Urinary bladder (tissue), 4 donors: ENCODE results near the gene CCNJL. TPM values are rescaled to one million over a fixed set of nuclear protein-coding genes. Genes with fewer than 3 reads are reported as not detected.

Source experiments
- DNase-seq: peaks from one replicate; pipeline ENCODE4 v3.0.0-alpha.2; 2015; ENCODE audit errors: extremely low spot score
- H3K27ac ChIP-seq: one replicate; pipeline ENCODE4 v1.5.1; 2013; ENCODE audit warnings: low read depth, mild to moderate bottlenecking, moderate library complexity
- H3K36me3 ChIP-seq: one replicate; pipeline ENCODE4 v1.6.1; 2013; ENCODE audit warnings: mild to moderate bottlenecking, moderate library complexity; ENCODE audit not compliant: insufficient read depth
- H3K4me1 ChIP-seq: one replicate; pipeline ENCODE4 v1.6.1; 2013; ENCODE audit warnings: mild to moderate bottlenecking, moderate library complexity; ENCODE audit not compliant: insufficient read depth
- H3K4me3 ChIP-seq: one replicate; pipeline ENCODE4 v1.5.1; 2013; ENCODE audit warnings: low read depth, low read length
- WGBS: extraction: QIAGEN DNeasy Blood & Tissue Kit; methylation state at CpG from one replicate; pipeline ENCODE4 v1.1.7; 2013; 5-methylcytosine and 5-hydroxymethylcytosine counted together
- polyA plus RNA-seq: library from polyadenylated mRNA; stranded (reverse); fragments of 200-250 nt; gene quantifications from one replicate; pipeline ENCODE4 v1.2.3, GENCODE V29; 2013
- total RNA-seq: library from RNA; depleted of rRNA; stranded (reverse); fragments of >200 nt; gene quantifications from one replicate; pipeline ENCODE4 v1.2.3, GENCODE V29; 2014
- donor health status: healthy with polysubstance abuse.
- donor health status: healthy.

CCNJL gene
- total and polyA plus RNA-seq, 2 donors = 2.0 to 4.7 TPM

- no peaks in the 10 kb centered on the region for H3K36me3 ChIP-seq
- H3K4me3 ChIP-seq = no peak overlapping the region
- H3K4me1 ChIP-seq = no peaks in the 10 kb centered on the region
- 77% methylated on average over 13 of the region's 13 CpGs for WGBS
- no peak overlapping the region for H3K27ac ChIP-seq
- DNase-seq = no peak
These were observed 18.3 kb downstream of the CCNJL start for GRCh38 chr5:160293901-160294561.

DNA sequence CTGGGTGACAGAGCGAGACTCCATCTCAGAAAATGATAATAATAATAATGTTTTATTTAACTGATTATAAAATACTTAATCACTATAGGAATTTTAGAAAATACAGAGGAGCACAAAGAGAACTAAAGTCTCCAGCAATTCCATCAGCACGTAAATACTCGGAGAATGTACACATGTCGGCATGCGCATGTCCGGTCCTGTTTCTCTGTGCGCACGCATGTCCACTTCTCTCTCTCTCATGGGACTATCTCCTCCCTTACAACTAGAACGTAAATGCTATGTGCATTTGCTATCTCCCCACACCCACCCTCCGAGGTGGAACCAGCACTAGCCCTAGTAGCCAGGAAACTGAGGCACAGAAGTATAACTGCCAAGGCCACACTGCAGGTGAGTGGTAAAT lies 19.0 kb downstream of the CCNJL start:
- Histone ChIP-seq H3K4me3 (no peak overlapping the region), H3K4me1 (no peaks in the 10 kb centered on the region), H3K36me3 (no peaks in the 10 kb centered on the region), H3K27ac (no peak overlapping the region)
- DNase-seq = no peak
- WGBS = 91% methylated on average over 10 of the region's 10 CpGs

DNA sequence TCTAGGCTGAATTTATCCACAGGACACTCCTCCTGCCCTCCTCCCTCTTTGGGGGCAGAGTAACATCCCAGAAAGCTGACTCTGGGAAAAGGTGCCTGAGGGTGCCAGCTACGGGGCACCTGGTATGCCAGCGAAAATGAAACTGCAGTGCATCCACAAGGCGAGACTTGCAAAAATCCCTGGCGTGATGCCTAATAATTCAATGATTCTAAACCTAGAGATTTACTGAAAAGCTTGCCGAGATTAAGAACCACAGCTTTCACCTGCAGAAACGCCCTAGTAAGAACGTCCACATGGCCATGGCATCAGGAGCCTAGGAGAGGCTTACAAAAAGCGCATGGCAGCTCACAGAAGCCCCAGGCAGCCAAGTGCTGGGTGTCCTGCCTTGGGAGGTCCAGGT lies 20.9 kb downstream of the CCNJL start:
- WGBS = 79% methylated on average over 8 of the region's 8 CpGs
- H3K4me1 ChIP-seq = no peaks in the 10 kb centered on the region
- H3K4me3 ChIP-seq = no peak overlapping the region
- H3K36me3 ChIP-seq = no peaks in the 10 kb centered on the region
- no peak overlapping the region for H3K27ac ChIP-seq
- no peak for DNase-seq

GRCh38 chr5:160290751-160291150 lies 21.6 kb downstream of the CCNJL start:
- WGBS = 92% methylated on average over 3 of the region's 3 CpGs
- Histone ChIP-seq H3K4me3 (no peak overlapping the region), H3K27ac (no peak overlapping the region), H3K4me1 (no peaks in the 10 kb centered on the region), H3K36me3 (no peaks in the 10 kb centered on the region)
- no peak for DNase-seq

DNA sequence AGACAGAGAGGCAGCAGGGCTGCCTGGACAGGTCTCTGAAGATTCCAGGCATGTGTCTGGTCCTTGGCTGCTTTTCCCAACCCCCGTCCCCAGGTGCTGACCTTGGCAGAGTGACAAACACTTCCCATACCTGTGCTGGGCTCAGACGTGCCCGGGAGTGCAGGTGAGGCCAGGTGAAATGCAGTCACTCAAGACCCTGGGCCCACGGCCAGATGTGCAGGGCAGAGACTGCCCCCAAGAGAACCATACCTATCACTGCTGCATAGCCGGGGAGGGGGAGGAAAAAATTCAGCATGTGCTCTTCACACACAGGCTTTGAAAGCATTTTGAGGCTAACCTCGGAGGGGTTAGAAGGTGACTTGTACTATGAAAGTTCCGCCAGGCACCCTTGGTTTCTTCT lies 22.6 kb downstream of the CCNJL start:
- Histone ChIP-seq H3K36me3 (no peaks in the 10 kb centered on the region), H3K4me1 (no peaks in the 10 kb centered on the region), H3K4me3 (no peak overlapping the region), H3K27ac (no peak overlapping the region)
- WGBS = 74% methylated on average over 7 of the region's 7 CpGs
- no peak for DNase-seq

DNA sequence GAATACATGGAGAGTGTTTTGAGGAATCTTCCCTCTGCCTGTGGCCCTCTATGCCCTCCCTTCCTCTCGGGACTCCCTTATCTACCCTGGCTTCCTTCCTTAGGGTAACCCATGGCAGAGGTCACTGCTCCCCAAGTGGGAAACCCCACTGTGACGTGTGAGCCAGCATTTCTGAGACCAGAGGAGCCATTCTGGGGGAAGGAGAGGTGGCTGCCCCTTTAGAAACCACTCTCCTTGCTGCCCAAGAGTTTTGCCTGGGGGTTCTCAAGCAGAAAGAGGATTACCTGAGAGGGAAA lies 23.1 kb downstream of the CCNJL start:
- Histone ChIP-seq H3K36me3 (no peaks in the 10 kb centered on the region), H3K4me1 (no peaks in the 10 kb centered on the region), H3K27ac (no peak overlapping the region), H3K4me3 (no peak overlapping the region)
- 68% methylated on average over 2 of the region's 2 CpGs for WGBS
- no peak for DNase-seq

DNA sequence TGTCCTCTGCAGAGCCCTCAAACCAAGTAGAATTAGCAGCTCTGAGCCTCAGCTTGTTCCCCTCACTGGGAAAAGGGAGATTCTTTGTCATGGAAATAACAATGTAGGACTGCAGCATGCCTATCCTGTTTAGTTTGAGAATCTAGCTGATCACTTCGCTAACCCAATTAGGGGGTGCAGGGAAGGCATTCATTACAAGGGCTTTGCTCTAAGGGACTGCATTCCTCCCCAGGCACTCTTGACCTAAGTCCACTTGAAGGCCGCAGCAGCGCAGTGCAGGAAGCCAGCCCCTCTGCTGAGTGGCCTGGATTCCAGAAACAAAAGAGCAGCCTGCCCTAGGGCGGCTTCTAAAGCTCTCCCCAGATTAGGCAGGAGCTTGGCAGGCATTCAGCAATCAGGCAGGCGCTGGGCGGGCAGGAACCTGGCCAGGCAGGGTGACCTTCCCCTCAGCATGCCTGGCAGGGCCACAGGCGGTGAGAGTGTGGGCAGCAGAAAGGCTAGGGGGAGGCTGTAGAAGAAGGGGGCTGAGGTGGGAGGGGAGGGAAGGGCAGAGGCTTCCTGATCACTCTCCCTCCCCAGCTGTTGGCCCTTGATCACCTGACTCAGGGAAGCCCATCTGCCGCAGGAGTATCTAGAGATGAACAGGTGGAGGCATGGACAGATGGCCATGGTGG lies 24.8 kb downstream of the CCNJL start:
- H3K36me3 ChIP-seq = no peaks in the 10 kb centered on the region
- WGBS = 21% methylated on average over 8 of the region's 8 CpGs
- H3K4me3 ChIP-seq = no peak overlapping the region
- no peak overlapping the region for H3K27ac ChIP-seq
- no peak for DNase-seq
- H3K4me1 ChIP-seq = no peaks in the 10 kb centered on the region

- Histone ChIP-seq H3K4me1 (no peaks in the 10 kb centered on the region), H3K4me3 (no peak overlapping the region), H3K27ac (no peak overlapping the region), H3K36me3 (no peaks in the 10 kb centered on the region)
- DNase-seq = no peak
- 91% methylated on average over 6 of the region's 6 CpGs for WGBS
These were observed 25.4 kb downstream of the CCNJL start for GRCh38 chr5:160286947-160287346.

DNA sequence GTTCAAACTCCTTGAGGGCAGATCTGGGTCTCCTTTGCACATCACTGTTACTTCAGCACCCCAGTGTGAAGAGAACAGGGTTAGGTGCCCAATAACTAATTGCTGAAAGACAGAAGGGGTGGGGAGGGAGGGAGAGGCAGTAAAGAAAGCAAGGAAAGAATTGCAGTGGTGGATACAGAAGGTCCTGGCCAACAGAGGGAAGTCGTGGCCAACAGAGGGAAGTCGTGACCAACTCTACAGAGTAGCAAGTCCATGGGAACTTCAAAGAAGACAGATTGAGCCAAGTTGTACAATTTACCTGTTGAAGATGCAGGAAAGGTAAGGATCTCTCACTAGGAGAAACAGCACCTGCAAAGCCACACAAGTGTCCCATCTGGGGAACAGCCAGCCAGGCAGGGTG lies 27.0 kb downstream of the CCNJL start:
- Histone ChIP-seq H3K36me3 (no peaks in the 10 kb centered on the region), H3K27ac (no peak overlapping the region), H3K4me1 (no peaks in the 10 kb centered on the region), H3K4me3 (no peak overlapping the region)
- DNase-seq = no peak
- WGBS = 91% methylated on average over 2 of the region's 2 CpGs

DNA sequence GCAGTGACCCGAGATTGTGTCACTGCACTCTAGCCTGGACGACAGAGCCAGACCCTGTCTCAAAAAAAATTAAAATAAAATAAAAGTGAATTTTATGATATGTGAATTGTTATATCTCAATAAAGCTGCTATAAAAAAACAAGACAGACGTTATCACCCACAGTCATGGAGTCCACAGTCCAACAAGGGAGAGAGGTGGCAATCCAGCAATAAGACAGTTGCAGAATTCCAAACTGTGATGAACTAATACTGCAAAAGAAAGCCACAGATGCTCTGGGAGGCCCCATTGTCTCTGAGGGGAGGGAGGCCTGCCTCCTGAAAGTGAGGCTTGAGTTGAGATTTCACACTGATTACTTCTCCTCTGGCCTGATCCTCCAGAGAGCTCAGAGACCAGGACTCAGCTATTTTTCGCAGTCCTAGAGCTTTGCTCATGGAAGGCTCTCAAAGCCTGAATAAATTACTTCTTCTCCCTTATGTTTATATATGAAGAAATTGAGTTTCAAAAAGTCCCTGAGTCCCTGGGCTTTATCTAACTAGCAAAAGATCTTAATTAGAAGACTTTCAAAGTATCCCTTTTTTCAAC lies 28.0 kb downstream of the CCNJL start:
- 94% methylated on average over 4 of the region's 4 CpGs for WGBS
- Histone ChIP-seq H3K4me1 (no peaks in the 10 kb centered on the region), H3K27ac (no peak overlapping the region), H3K4me3 (no peak overlapping the region), H3K36me3 (no peaks in the 10 kb centered on the region)
- no peak for DNase-seq

DNA sequence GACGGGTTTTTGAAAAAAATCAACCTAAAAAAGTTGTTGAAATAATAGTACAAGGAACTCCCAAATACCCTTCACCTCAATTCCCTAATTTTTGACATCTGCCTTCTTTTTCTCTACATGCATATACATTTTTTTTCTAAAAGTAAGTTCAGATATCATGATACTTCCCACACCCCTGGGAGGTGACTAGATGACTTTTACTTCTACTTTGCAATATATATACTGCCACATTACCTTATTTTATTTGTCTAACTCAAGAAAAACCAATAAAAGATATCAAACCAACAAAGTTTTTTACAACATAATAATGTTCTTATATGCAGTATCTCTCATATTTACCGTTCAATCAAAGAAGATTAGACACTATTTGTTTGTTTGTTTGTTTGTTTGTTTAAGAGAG lies 31.1 kb downstream of the CCNJL start:
- WGBS = 81% methylated on average over 2 of the region's 2 CpGs

DNA sequence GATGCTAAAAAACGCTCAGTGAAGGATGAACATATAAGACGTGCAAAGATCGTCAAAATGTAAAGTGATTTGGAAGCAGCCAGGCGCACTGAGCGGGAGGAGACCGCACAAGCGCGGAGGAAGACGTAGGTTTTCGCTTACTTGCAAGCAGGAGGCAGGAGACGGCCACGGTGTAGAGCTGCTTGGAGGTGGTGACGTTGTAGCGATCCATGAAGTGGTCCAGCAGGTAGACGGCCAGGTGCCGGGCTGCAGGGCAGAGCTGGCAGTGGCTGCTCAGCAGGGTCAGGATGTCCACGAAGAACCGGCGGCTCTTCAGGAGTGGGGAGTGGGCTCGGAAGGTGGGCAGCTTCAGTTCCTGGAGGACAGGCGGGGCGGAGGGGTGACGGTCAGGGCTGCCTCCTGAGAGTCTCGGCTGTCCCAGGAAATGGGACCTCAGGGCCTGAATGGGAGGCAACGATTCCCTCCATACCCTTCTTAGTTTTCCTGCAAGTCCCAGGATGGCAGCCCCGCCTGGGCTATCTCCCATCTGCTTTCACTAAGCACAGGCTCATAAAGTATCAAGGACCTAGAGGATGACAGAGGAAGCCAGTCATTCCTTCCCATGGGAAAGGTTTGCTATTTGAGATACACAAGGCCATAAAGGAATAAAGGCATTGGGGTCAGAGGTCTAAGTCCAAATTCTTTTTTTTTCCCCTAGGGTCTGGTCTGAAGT lies 31.8 kb downstream of the CCNJL start:
- no peak overlapping the region for H3K27ac ChIP-seq
- WGBS = 90% methylated on average over 26 of the region's 26 CpGs
- no peaks in the 10 kb centered on the region for H3K4me1 ChIP-seq
- no peaks in the 10 kb centered on the region for H3K36me3 ChIP-seq
- no peak overlapping the region for H3K4me3 ChIP-seq
- DNase-seq = no peak

More for the DNA sequence above, 31.1 kb downstream of the CCNJL start:
- no peaks in the 10 kb centered on the region for H3K4me1 ChIP-seq
- no peaks in the 10 kb centered on the region for H3K36me3 ChIP-seq
- H3K27ac ChIP-seq = no peak overlapping the region
- no peak for DNase-seq
- H3K4me3 ChIP-seq = no peak overlapping the region

GRCh38 chr5:160278343-160278742 lies 34.0 kb downstream of the CCNJL start:
- 72% methylated on average over 7 of the region's 7 CpGs for WGBS
- DNase-seq = no peak
- Histone ChIP-seq H3K4me3 (no peak overlapping the region), H3K27ac (no peak overlapping the region), H3K4me1 (no peaks in the 10 kb centered on the region), H3K36me3 (no peaks in the 10 kb centered on the region)

DNA sequence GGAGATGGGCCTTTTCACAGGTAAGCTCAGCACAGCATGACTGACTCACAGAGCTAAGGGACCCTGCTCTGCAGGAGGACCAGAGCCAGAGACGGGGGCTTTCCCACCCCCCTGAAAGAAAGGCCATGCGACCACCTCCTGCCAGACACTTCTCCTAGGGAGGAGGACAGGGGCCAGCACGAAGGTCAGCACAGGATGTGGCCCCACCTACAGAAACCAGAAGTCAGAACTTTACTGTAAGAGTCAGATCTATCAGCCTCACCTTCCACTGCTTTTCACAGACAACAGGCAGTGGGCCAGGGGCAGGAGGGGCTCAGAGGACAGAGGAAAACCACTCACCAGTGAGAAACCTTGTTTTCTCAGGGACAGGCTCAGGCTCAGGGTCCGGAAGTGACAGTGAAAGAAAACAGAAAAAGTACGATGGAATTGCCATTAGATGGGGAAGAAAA lies 37.9 kb downstream of the CCNJL start:
- Histone ChIP-seq H3K36me3 (no peaks in the 10 kb centered on the region), H3K27ac (no peak overlapping the region), H3K4me3 (no peak overlapping the region), H3K4me1 (no peaks in the 10 kb centered on the region)
- 84% methylated on average over 5 of the region's 5 CpGs for WGBS
- no peak for DNase-seq
